A673 (cell line): Measurements from ENCODE around the gene NHLRC2. TPM values are rescaled to one million over a fixed set of nuclear protein-coding genes. Genes with fewer than 3 reads are reported as not detected.
"Not testable (repeated sequence)": the region's sequence is repeated elsewhere in the genome, so short reads cannot be mapped to it uniquely, and the experiment has no call there.

Experiments used
- BruUV-seq: library from RNA; stranded (reverse); fragments of 400-500 nt; replicated peaks from 2 replicates; lab custom pipeline; 2021; lab: Mats Ljungman, UMichigan
- CTCF ChIA-PET: fragments of 300-600 bp; sonication (Branson Sonifier 250); formaldehyde crosslinking; loops from one replicate; lab custom pipeline; 2022; ENCODE audit warnings: antibody characterized with exemption; lab: Charles Lee
- POLR2A ChIA-PET: fragments of 300-600 bp; sonication (Branson Sonifier 250); formaldehyde crosslinking; loops from one replicate; lab custom pipeline; 2022; ENCODE audit warnings: antibody characterized with exemption; ENCODE audit not compliant: low non-redundant PET; lab: Charles Lee
- DNase-seq: peaks from one replicate; pipeline ENCODE4 v3.0.0-alpha.2; 2015; ENCODE audit warnings: low spot score
- H3K27ac ChIP-seq: fragments of 200-600 bp; sonication (generic); 2 replicates; pipeline ENCODE4 v1.5.1; 2016; ENCODE audit warnings: mixed run types, low read depth, mild to moderate bottlenecking, mixed read lengths, antibody characterized with exemption, low read length; ENCODE audit not compliant: poor library complexity, severe bottlenecking
- H3K27me3 ChIP-seq: fragments of 200-600 bp; sonication (generic); replicated peaks from 2 replicates; pipeline ENCODE4 v1.6.1; 2017; ENCODE audit warnings: mixed run types, low read depth, mild to moderate bottlenecking, mixed read lengths, antibody characterized with exemption, low read length; ENCODE audit not compliant: insufficient read depth, poor library complexity
- H3K36me3 ChIP-seq: fragments of 200-600 bp; sonication (generic); 2 replicates; pipeline ENCODE4 v1.6.1; 2016; ENCODE audit warnings: mixed run types, mild to moderate bottlenecking, mixed read lengths, antibody characterized with exemption, low read length; ENCODE audit not compliant: insufficient read depth, poor library complexity, severe bottlenecking
- H3K4me1 ChIP-seq: fragments of 200-600 bp; sonication (generic); 2 replicates; pipeline ENCODE4 v1.6.1; 2017; ENCODE audit warnings: mixed run types, mild to moderate bottlenecking, mixed read lengths, antibody characterized with exemption, low read length; ENCODE audit not compliant: insufficient read depth, poor library complexity, severe bottlenecking
- H3K4me3 ChIP-seq: fragments of 200-600 bp; sonication (generic); 2 replicates; pipeline ENCODE4 v1.5.1; 2016; ENCODE audit warnings: low read depth, mixed run types, mild to moderate bottlenecking, mixed read lengths, low read length; ENCODE audit not compliant: poor library complexity, severe bottlenecking
- H3K9me3 ChIP-seq: fragments of 200-600 bp; sonication (generic); 2 replicates; pipeline ENCODE4 v1.6.1; 2016; ENCODE audit warnings: mixed run types, low read depth, mild to moderate bottlenecking, mixed read lengths, antibody characterized with exemption, low read length; ENCODE audit not compliant: poor library complexity, severe bottlenecking
- EZH2 ChIP-seq: fragments of 200-600 bp; sonication (generic); IDR thresholded peaks from 2 replicates; pipeline ENCODE4 v1.6.1; 2017; ENCODE audit warnings: borderline replicate concordance, low read depth, mild to moderate bottlenecking, mixed read lengths, antibody characterized with exemption, low read length; ENCODE audit not compliant: poor library complexity, severe bottlenecking
- intact Hi-C: fragments of 100-400 bp; cut with micrococcal nuclease; formaldehyde crosslinking; loops from one replicate; pipeline ENCODE4 v1.10.0; 2022; ENCODE audit not compliant: unreplicated experiment
- total RNA-seq: library from RNA; stranded (reverse); gene quantifications from 2 replicates; pipeline ENCODE4 v1.2.3, GENCODE V29; 2021
- TF ChIP-seq, protein P1 (sequence below): fragments of 300-800, 200-600 bp; sonication (generic); conservative IDR thresholded peaks from 2 replicates; pipeline ENCODE4 v1.5.1; 2017; ENCODE audit warnings: low read depth, mild to moderate bottlenecking, antibody characterized with exemption, low read length, moderate library complexity, mixed read lengths

NHLRC2 gene
- total RNA-seq, 1 experiment from 2014 or later, result 49.7 TPM

DNA sequence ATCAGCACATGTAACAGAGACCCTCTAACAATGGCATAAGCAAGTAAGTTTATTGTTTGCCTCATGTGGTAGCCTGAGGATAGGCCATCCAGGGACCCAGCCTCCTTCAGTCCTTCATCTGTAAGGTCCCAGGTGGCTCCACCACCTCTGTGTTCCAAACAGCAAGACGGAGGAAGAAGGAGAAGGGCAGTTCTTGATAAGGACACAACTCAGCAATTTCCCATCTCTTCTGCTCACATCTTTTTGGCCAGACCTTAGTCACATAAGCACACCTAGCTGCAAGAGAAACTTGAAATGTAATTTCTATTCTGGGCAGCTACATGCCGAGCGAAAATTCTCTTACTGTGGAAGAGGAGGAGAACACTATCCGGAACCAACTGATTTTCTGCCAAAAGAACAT is 34.5 kb upstream of the NHLRC2 start:
- TF ChIP-seq, protein P1, sequence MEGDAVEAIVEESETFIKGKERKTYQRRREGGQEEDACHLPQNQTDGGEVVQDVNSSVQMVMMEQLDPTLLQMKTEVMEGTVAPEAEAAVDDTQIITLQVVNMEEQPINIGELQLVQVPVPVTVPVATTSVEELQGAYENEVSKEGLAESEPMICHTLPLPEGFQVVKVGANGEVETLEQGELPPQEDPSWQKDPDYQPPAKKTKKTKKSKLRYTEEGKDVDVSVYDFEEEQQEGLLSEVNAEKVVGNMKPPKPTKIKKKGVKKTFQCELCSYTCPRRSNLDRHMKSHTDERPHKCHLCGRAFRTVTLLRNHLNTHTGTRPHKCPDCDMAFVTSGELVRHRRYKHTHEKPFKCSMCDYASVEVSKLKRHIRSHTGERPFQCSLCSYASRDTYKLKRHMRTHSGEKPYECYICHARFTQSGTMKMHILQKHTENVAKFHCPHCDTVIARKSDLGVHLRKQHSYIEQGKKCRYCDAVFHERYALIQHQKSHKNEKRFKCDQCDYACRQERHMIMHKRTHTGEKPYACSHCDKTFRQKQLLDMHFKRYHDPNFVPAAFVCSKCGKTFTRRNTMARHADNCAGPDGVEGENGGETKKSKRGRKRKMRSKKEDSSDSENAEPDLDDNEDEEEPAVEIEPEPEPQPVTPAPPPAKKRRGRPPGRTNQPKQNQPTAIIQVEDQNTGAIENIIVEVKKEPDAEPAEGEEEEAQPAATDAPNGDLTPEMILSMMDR, result no peak
- no peak for TF ChIP-seq EZH2
- Histone ChIP-seq H3K27ac (no peak overlapping the region), H3K9me3 (no peaks in the 10 kb centered on the region), H3K27me3 (no peaks in the 10 kb centered on the region), H3K36me3 (no peaks in the 10 kb centered on the region), H3K4me1 (no peaks in the 10 kb centered on the region), H3K4me3 (no peak overlapping the region)
- BruUV-seq, result no TSS peak
- ChIA-PET CTCF (no interaction called here), POLR2A (no interaction called here)
- DNase-seq, result no peak
- intact Hi-C loops, result no loop called here

DNA sequence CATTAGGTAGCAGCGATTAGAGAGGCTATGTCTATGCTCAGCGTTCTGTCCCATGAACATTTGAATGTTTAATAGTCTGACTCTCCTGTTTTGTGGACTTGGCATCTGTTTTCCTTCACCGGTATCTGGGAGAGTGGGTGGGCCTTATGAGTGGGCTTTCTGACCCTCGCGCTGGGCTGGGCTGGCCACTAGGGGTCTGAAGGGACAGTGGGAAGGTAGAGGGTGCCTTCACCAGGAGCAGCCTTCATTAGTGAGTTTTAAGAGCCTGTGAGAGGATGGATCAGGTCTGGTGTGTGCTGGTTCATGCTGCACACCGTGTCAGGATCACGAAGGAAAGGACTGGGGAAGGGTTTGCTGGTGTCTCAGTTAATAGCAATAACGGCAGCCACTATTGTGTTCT is 34.0 kb upstream of the NHLRC2 start:
- no peaks in the 10 kb centered on the region for H3K36me3 ChIP-seq
- TF ChIP-seq, protein P1, result peak; percentile 50
- no peak for TF ChIP-seq EZH2
- POLR2A ChIA-PET, result no interaction called here
- no peak overlapping the region for H3K4me3 ChIP-seq
- no peak overlapping the region for H3K27ac ChIP-seq
- H3K9me3 ChIP-seq, result no peaks in the 10 kb centered on the region
- BruUV-seq, result no TSS peak
- H3K4me1 ChIP-seq, result no peaks in the 10 kb centered on the region
- no peaks in the 10 kb centered on the region for H3K27me3 ChIP-seq
- intact Hi-C loops, result no loop called here
- CTCF ChIA-PET, result no interaction called here
- no peak for DNase-seq

DNA sequence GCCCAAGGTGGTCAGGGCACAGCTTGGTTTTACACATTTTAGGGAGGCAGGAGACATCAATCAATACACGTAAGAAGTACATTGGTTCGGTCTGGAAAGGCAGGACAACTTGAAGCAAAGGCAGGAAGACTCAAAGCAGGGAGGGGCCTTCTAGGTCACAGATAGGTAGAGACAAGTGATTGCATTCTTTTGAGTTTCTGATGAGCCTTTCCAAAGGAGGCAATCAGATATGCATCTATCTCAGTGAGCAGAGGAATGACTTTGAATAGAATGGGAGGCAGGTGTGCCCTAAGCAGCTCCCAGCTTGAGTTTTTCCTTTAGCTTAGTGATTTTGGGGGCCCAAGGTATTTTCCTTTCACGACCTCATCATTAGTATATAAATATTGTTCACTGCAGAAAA is 33.2 kb upstream of the NHLRC2 start:
- H3K4me3 ChIP-seq, H3K4me1 ChIP-seq, intact Hi-C loops, CTCF ChIA-PET, H3K27ac ChIP-seq, DNase-seq, H3K9me3 ChIP-seq, H3K27me3 ChIP-seq, BruUV-seq, H3K36me3 ChIP-seq: not testable (repeated sequence)
- POLR2A ChIA-PET, result interaction anchor here (0.6 kb wide), 1 partner anchor 35 kb away, joined by 4 read pairs; no protein-coding TSS in a partner anchor

DNA sequence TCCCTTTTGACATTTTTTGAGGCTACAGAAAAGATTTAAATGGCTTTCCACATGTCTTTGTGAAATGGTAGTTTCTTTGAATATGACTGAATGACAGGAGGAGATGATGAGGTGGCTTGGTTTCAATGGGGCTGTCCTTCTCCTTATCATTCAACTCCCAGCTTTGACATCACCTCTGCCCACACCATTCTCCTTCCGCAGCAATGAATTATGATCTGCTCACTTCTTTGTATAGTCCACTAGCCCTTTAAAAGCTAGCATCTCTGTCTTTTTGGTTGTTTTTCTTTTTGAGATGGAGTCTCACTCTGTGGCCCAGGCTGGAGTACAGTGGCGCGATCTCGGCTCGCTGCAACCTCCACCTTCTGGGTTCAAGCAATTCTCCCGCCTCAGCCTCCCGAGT is 32.3 kb upstream of the NHLRC2 start:
- POLR2A ChIA-PET, result no interaction called here
- CTCF ChIA-PET, result no interaction called here
- Histone ChIP-seq H3K9me3 (no peaks in the 10 kb centered on the region), H3K4me3 (no peak overlapping the region), H3K27me3 (no peaks in the 10 kb centered on the region), H3K4me1 (no peaks in the 10 kb centered on the region), H3K36me3 (no peaks in the 10 kb centered on the region), H3K27ac (no peak overlapping the region)
- intact Hi-C loops, result no loop called here
- DNase-seq, result no peak
- no peak for TF ChIP-seq EZH2
- TF ChIP-seq, protein P1, result no peak
- BruUV-seq, result no TSS peak
